Activated effector memory CD4-positive, alpha-beta T cell treated with Interleukin-2 at 50 U/mL for 16 hours (primary cell): Measurements from ENCODE around the gene FLAD1.

Experiments
- DNase-seq: peaks from one replicate; pipeline ENCODE4 v3.0.0-alpha.2; 2020

FLAD1 gene

GRCh38 chr1:155005076-155006011 is 22.2 kb downstream of the FLAD1 start:
- DNase-seq = no peak

- no peak for DNase-seq
These were observed 23.5 kb downstream of the FLAD1 start for GRCh38 chr1:155006601-155007101.

GRCh38 chr1:155007251-155007828 is 24.2 kb downstream of the FLAD1 start:
- DNase-seq = no peak

- DNase-seq = no peak
These were observed 25.1 kb downstream of the FLAD1 start for GRCh38 chr1:155008015-155008941.

- DNase-seq = no peak
These were observed 26.1 kb downstream of the FLAD1 start for GRCh38 chr1:155009221-155009711.

- no peak for DNase-seq
These were observed 26.6 kb downstream of the FLAD1 start for GRCh38 chr1:155009742-155010141.

- DNase-seq = no peak
These were observed 27.2 kb downstream of the FLAD1 start for GRCh38 chr1:155010211-155010918.

GRCh38 chr1:155011004-155011416 is 27.9 kb downstream of the FLAD1 start:
- DNase-seq = no peak

GRCh38 chr1:155011437-155012025 is 28.4 kb downstream of the FLAD1 start:
- no peak for DNase-seq

GRCh38 chr1:155012026-155012546 is 28.9 kb downstream of the FLAD1 start:
- no peak for DNase-seq

- no peak for DNase-seq
These were observed 29.8 kb downstream of the FLAD1 start for GRCh38 chr1:155012776-155013602.

GRCh38 chr1:155013632-155014031 is 30.5 kb downstream of the FLAD1 start:
- DNase-seq = peak; percentile 48

- DNase-seq = no peak
These were observed 31.8 kb downstream of the FLAD1 start for GRCh38 chr1:155014709-155015508.

- no peak for DNase-seq
These were observed 32.5 kb downstream of the FLAD1 start for GRCh38 chr1:155015527-155016230.

GRCh38 chr1:155016231-155016831 is 33.2 kb downstream of the FLAD1 start:
- no peak for DNase-seq

- DNase-seq = peak; percentile 83
These were observed 34.1 kb downstream of the FLAD1 start for GRCh38 chr1:155017041-155017945.

GRCh38 chr1:155017946-155018316 is 34.8 kb downstream of the FLAD1 start:
- DNase-seq = no peak
